ENCODE results near the gene COQ7.
A peak's percentile ranks its signal among the peaks of the same experiment; 100 is the strongest.

COQ7 gene

GRCh38 chr16:19067349-19068236 lies at the start of gene COQ7:
TSS of gene COQ7 (plus strand) at chr16:19067614. CDS start at chr16:19067665, 51 bp downstream.
- DNase-seq = peak; percentile 100

DNA sequence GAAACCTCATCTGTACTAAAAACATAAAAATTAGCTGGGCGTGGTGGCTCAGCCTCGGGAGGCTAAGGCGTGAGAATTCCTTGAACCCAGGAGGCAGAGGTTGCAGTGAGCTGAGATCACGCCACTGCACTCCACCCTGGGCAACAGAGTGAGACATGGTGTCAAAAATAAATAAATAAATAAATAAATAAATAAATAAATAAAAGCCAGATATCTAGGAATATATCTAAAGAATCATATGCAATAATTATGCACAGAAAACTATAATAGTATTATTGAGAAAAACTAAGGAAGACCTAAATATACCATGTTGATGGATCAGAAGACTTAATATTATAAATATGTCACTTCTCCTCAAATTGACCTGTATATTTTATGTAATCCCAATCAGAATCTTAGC lies 46.7 kb upstream of the COQ7 start:
- DNase-seq = no peak

GRCh38 chr16:19021747-19022146 lies 45.7 kb upstream of the COQ7 start:
- DNase-seq = no peak

- no peak for DNase-seq
Observed at GRCh38 chr16:19027416-19027815, 40.0 kb upstream of the COQ7 start.

DNA sequence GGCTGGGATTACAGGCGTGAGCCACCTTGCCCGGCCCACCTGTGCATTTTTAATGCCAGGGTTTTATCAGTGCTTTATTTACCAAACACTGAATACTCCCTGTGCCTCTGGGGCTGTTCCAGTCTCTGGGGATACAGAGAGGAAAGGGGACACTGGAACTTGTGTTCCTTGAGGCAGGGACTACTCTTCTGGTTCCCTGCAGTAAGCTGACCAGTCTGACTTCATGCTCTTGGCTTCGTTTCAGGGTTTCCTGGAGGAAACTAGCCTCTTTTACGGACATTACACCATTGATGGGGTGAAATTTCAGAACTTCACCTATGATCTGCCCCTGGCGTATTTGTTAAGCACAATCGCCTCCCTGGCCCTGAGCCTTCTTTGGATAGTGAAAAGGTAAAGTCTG lies 37.4 kb upstream of the COQ7 start:
- DNase-seq = no peak

DNA sequence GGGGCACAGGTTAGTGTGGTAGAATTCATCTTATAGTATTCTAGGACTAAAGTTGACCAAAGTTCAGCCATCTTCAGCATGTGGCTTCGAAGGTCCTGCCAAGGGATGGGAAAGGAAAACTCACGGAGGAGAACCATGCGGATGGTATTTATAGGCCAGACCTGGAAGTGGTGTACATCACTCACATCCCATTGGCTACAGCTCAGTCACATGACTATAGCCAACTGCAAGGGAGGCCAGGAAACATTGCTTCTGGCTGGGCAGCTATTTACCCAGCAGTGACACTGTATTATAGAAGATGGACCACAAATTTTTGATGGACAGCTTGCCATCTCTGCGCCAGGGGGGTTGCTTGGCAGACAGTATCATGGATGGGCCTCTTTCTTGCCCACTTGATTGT lies 35.7 kb upstream of the COQ7 start:
- DNase-seq = no peak

DNA sequence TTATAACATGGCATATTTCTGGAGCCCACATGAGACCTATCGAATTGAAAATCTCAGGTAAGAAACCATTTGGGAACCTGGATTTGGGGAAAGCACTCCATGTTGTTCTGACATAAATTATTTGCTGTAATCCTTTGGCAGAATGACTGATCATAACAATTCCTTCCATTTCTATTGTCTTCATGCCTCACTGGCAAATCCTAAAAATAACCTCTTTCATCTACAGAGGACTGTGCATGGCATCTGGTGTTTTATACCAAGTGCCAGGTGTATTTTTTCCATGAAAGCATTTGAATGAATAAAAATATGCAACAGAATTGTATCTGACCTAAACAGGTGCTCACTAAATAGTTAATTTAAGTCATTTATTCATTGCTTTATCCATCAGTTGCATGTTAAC lies 33.7 kb upstream of the COQ7 start:
- no peak for DNase-seq

GRCh38 chr16:19040400-19040799 lies 27.0 kb upstream of the COQ7 start:
- no peak for DNase-seq

- no peak for DNase-seq
Observed at GRCh38 chr16:19044769-19045168, 22.6 kb upstream of the COQ7 start.

GRCh38 chr16:19046062-19046461 lies 21.4 kb upstream of the COQ7 start:
- DNase-seq = no peak

DNA sequence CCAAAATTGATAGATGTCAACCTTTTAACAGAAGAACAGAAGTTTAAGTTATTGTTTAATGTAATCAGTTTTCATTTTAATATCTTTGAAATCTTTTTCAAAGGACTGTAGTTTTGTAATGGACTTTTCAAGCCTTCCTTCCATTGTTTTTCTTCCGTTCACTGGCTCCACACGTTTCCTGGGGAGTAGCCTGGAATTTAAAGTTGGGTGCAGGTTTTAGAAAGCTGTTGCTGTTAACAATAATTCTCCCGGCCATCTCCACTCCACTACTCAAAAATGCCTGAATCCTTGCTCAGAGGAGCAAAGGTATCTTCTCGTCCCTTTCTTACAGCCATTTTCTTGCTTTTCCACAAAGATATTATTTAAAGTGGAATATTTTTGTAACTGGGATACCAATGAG lies 4.7 kb upstream of the COQ7 start:
- DNase-seq = no peak

DNA sequence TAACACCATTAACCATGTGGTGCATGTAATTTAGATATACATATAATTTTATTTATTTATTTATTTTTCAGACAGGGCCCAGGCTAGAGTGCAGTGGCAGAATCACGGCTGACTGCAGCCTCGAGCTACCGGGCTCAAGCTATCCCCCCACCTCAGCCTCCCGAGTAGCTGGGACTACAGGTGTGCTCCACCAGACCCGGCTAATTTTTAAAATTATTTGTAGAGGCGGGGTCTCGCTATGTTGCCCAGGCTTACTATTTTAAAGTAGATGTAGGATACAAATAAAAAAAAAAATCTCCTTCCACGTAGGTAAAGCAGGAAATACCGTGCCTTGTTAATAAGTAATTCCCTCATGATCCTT lies 446 bp upstream of the COQ7 start:
- no peak for DNase-seq

DNA sequence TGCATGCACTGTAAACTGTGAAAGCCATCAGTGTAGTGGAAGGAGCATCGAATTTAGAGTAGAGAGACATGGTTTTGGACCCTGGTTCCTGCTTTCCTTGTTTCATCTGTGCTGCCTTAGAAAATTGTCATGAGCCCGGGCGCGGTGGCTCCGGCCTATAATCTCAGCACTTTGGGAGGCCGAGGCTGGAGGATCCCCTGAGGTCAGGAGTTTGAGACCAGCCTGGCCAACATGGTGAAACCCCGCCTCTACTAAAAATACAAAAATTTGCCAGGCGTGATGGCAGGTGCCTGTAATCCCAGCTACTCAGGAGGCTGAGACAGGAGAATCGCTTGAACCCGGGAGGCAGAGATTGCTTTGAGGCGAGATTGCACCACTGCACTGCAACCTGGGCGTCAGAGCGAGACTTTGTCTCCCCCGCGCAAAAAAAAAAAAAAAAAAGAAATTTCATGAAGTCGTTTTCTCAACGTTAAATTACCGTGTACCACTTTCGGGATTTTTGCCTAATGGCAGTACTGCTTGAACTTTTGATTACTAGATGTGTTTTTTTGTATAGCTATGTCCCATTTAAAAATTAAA lies 912 bp downstream of the COQ7 start:
- DNase-seq = no peak

DNA sequence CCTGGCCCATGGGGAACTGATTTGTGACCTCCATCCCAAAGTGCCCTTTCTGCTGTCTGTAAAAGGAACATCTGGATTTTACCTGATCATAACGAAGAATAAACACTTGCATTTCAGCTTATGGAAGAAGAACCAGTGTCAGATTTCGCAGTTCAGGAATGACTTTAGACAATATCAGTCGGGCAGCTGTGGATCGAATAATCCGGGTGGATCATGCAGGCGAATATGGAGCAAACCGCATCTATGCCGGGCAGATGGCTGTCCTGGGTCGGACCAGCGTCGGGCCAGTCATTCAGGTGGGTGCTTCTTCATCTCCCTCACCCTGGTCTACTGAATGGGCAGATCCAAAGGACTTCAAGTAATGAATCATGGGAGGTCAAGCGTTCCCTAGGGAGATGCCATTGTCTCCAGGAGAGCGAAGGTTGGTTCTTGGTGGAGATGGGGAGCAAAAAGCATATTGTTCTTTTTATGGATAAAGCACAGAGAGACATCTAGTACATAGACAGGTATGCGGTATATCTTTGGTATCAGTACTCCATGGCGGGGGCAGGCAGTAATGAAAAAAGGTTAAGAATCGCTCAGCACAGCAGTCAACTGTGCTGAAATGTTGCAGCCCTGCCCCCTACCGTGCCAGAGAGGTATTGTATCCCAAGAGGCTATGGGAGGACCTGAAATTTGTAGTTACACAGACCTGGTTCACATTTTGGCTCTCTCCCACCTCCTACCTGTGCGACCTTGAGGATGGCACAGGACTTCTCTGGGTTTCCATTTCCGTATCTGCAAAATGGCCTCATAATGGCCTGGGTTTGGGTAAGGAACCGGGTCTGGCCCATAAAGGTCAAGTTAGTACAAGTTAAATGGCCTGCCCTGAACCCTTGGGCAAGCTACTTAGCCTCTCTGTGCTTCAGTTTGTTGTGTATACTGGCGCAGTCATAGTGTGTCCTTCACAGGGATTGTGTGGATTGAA lies 4.7 kb downstream of the COQ7 start:
- DNase-seq = peak; percentile 51

- no peak for DNase-seq
Observed at GRCh38 chr16:19073344-19073743, 5.9 kb downstream of the COQ7 start.

DNA sequence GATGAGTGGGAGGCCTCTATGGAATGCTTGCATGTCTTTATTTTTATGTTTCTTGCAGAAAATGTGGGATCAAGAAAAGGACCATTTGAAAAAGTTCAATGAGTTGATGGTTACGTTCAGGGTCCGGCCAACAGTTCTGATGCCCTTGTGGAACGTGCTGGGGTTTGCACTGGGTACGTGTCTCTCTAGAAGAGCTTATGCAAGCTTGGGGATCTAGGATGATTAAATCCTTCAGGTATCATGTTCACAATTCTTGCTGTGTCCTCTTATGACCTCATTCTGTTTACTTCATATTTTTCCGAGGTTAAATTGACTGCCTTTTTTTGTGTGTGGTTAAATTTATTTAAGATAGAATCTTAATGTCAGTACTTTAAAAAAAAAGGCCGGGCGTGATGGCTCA lies 6.4 kb downstream of the COQ7 start:
- no peak for DNase-seq

DNA sequence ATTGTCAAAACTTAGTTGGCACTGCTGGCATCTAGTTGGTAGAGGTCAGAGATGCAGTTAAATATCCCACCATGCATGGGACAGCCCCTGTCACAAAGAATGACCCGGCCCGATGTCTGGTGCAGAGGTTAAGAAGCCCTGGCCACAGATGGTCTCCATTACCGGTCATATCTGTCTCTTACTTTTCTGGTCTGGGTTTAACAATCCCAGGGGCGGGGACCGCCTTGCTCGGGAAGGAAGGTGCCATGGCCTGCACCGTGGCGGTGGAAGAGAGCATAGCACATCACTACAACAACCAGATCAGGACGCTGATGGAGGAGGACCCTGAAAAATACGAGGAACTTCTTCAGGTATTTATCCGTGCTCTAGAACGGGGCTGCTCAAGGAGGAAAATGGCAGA lies 8.1 kb downstream of the COQ7 start:
- DNase-seq = no peak

DNA sequence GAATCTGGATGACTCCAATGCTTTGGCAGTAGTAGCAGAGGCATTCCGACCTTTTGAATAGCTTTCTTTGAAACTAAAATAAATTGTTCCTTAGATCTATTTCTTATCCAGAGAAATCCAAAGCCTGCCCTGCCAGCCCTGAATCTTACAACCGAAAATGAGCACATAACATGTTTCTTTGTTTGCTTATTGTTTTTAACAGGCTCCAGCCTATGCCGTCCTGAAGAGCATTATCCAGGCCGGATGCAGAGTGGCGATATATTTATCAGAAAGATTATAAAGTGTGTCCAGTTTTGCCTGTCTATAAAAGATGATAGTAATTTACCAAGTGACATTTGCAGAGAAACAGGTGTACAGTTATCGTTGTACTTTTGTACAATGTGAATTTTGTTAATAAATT lies 10.5 kb downstream of the COQ7 start:
- DNase-seq = no peak

DNA sequence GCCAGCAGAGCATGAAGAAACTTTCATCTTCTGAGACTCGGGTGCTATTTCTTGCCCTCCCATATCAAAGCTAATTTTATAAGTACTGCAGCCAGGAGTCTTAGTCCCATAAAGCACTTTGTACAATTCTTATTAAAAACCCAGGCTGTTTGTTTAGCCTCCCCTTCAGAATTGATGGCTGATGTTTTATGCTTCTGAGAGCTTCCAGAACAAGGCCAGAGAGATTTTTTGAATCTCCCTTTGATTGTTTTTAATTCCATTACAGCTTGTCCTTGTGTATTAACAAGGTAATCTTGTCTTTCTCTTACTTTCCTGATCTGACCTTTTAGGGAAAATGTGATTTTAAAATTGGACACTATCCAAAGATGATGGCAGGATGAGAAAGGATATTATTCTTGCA lies 16.3 kb downstream of the COQ7 start:
- DNase-seq = no peak

DNA sequence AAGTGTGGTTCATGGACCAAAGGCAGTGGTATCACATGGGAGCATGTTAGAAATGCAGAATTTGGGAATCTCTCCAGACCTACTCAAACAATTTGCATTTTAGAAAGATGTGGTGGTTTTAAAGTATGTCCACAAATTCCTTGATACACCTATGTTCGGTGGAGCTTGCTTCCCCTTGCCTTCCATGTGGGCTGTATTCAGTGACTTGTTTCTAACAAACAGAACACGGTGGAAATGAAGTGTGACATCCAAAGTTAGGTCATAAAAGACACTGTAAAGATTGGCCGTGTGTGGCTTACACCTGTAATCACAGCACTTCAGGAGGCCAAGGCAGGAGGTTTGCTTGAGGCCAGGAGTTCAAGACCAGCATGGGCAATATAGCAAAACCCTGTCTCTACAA lies 16.7 kb downstream of the COQ7 start:
- no peak for DNase-seq

DNA sequence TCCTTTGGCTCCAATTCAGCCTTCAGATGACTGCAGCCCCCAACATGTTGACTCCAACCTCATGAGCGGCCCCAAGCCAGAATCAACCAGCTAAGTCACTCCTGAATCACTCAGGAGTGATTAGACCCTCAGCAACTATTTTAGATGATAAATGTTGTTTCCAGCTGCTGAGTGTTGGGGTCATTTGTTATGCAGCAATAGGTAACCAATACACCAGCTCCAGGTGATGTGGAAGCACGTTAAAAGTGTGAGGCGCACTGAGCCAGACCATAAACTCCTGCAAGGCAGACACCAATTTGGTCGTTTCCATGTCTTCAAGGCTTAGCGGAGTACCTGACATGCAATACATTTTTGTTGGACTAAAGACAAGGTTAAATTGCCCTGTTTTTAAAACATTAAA lies 17.5 kb downstream of the COQ7 start:
- no peak for DNase-seq

- DNase-seq = no peak
Observed at GRCh38 chr16:19085679-19086200, 18.3 kb downstream of the COQ7 start.

All from NCI-H146 (cell line).